Measurements from ENCODE around the gene TAMALIN.

DNA sequence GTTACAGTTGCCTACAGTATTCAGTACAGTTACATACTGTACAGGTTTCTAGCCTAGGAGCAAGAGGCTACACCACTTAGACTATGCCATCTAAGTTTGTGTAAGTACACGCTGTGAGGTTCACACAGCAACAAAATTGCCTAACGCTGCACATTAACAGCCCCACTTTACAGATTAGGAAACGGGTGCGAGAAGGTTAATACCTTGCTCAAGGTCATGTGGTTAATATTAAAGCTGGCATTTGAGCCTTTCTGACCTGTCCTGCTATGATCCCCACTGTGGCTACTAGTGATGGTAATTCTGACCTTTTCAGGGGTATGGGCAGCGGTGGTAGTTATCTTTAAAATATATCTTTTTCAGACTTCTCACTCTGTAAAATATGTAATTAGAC is 34.3 kb upstream of the TAMALIN start:
- TF ChIP-seq, protein P1, sequence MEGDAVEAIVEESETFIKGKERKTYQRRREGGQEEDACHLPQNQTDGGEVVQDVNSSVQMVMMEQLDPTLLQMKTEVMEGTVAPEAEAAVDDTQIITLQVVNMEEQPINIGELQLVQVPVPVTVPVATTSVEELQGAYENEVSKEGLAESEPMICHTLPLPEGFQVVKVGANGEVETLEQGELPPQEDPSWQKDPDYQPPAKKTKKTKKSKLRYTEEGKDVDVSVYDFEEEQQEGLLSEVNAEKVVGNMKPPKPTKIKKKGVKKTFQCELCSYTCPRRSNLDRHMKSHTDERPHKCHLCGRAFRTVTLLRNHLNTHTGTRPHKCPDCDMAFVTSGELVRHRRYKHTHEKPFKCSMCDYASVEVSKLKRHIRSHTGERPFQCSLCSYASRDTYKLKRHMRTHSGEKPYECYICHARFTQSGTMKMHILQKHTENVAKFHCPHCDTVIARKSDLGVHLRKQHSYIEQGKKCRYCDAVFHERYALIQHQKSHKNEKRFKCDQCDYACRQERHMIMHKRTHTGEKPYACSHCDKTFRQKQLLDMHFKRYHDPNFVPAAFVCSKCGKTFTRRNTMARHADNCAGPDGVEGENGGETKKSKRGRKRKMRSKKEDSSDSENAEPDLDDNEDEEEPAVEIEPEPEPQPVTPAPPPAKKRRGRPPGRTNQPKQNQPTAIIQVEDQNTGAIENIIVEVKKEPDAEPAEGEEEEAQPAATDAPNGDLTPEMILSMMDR (IDR thresholded peaks at IDR 0.05), result no peak
- no peak for TF ChIP-seq POLR2A (IDR thresholded peaks at IDR 0.05)

Data from thyroid gland (tissue), 4 donors.